Stimulated activated naive CD8-positive, alpha-beta T cell treated with anti-CD3 and anti-CD28 coated beads, Interleukin-15, Interleukin-2, amounts not matched to agents 100 ng/mL and 50 ng/mL, for 24 hours (primary cell): Measurements from ENCODE around the gene PRKD2.
A peak's percentile ranks its signal among the peaks of the same experiment; 100 is the strongest.
"Not testable (repeated sequence)": the region's sequence is repeated elsewhere in the genome, so short reads cannot be mapped to it uniquely, and the experiment has no call there.

Source experiments
- H3K27ac Mint-ChIP-seq: one replicate; pipeline ENCODE4 v1.8.0; 2021; ENCODE audit warnings: mild to moderate bottlenecking, mixed read lengths
- H3K27me3 Mint-ChIP-seq: one replicate; pipeline ENCODE4 v1.8.0; 2021; ENCODE audit warnings: mixed read lengths
- H3K36me3 Mint-ChIP-seq: one replicate; pipeline ENCODE4 v1.8.0; 2021; ENCODE audit warnings: low read depth, mixed read lengths
- H3K4me1 Mint-ChIP-seq: one replicate; pipeline ENCODE4 v1.8.0; 2021; ENCODE audit warnings: low read depth, mixed read lengths
- H3K4me3 Mint-ChIP-seq: one replicate; pipeline ENCODE4 v1.8.0; 2021; ENCODE audit warnings: mild to moderate bottlenecking, mixed read lengths
- H3K9me3 Mint-ChIP-seq: one replicate; pipeline ENCODE4 v1.8.0; 2021; ENCODE audit warnings: mixed read lengths

Gene PRKD2

GRCh38 chr19:46634656-46635218 is 82.2 kb downstream of the PRKD2 start:
- Mint-ChIP-seq H3K27ac (no peak overlapping the region), H3K36me3 (peaks cover 6% of the 10 kb centered on the region), H3K27me3 (no peaks in the 10 kb centered on the region), H3K9me3 (no peaks in the 10 kb centered on the region), H3K4me1 (peaks cover 18% of the 10 kb centered on the region), H3K4me3 (peak overlapping the region; percentile 77)

- Mint-ChIP-seq H3K36me3 (peaks cover 6% of the 10 kb centered on the region), H3K9me3 (no peaks in the 10 kb centered on the region), H3K27me3 (no peaks in the 10 kb centered on the region), H3K4me3 (peak overlapping the region; percentile 84), H3K27ac (peak overlapping the region; percentile 50), H3K4me1 (peaks cover 17% of the 10 kb centered on the region)
Observed at GRCh38 chr19:46634045-46634655, 82.8 kb downstream of the PRKD2 start.

GRCh38 chr19:46633130-46633529 is 83.8 kb downstream of the PRKD2 start:
- H3K36me3 Mint-ChIP-seq = peaks cover 6% of the 10 kb centered on the region
- peaks cover 19% of the 10 kb centered on the region for H3K4me1 Mint-ChIP-seq
- no peaks in the 10 kb centered on the region for H3K9me3 Mint-ChIP-seq
- peak overlapping the region; percentile 41 for H3K27ac Mint-ChIP-seq
- H3K4me3 Mint-ChIP-seq = peak overlapping the region; percentile 84
- H3K27me3 Mint-ChIP-seq = no peaks in the 10 kb centered on the region

- Mint-ChIP-seq H3K27ac (no peak overlapping the region), H3K36me3 (peaks cover 6% of the 10 kb centered on the region), H3K27me3 (no peaks in the 10 kb centered on the region), H3K4me3 (no peak overlapping the region), H3K9me3 (no peaks in the 10 kb centered on the region), H3K4me1 (peaks cover 24% of the 10 kb centered on the region)
Observed at GRCh38 chr19:46631481-46631880, 85.4 kb downstream of the PRKD2 start.

- Mint-ChIP-seq H3K9me3 (no peaks in the 10 kb centered on the region), H3K27me3 (no peaks in the 10 kb centered on the region), H3K4me1 (peaks cover 31% of the 10 kb centered on the region), H3K4me3 (no peak overlapping the region), H3K27ac (no peak overlapping the region), H3K36me3 (peaks cover 6% of the 10 kb centered on the region)
Observed at GRCh38 chr19:46630586-46631205, 86.2 kb downstream of the PRKD2 start.

GRCh38 chr19:46629546-46630025 is 87.3 kb downstream of the PRKD2 start:
- peaks cover 10% of the 10 kb centered on the region for H3K36me3 Mint-ChIP-seq
- no peaks in the 10 kb centered on the region for H3K27me3 Mint-ChIP-seq
- H3K9me3 Mint-ChIP-seq = no peaks in the 10 kb centered on the region
- no peak overlapping the region for H3K4me3 Mint-ChIP-seq
- no peak overlapping the region for H3K27ac Mint-ChIP-seq
- H3K4me1 Mint-ChIP-seq = peaks cover 39% of the 10 kb centered on the region

- not testable (repeated sequence) for H3K9me3 Mint-ChIP-seq, H3K27me3 Mint-ChIP-seq, H3K4me3 Mint-ChIP-seq
- H3K27ac Mint-ChIP-seq = peak overlapping the region; percentile 55
- peaks cover 44% of the 10 kb centered on the region for H3K4me1 Mint-ChIP-seq
- H3K36me3 Mint-ChIP-seq = peaks cover 10% of the 10 kb centered on the region
Observed at GRCh38 chr19:46628970-46629369, 87.9 kb downstream of the PRKD2 start.

- Mint-ChIP-seq H3K4me1 (peaks cover 44% of the 10 kb centered on the region), H3K4me3 (no peak overlapping the region), H3K27ac (peak overlapping the region; percentile 81), H3K9me3 (no peaks in the 10 kb centered on the region), H3K36me3 (peaks cover 20% of the 10 kb centered on the region), H3K27me3 (no peaks in the 10 kb centered on the region)
Observed at GRCh38 chr19:46626446-46626845, 90.5 kb downstream of the PRKD2 start.

- Mint-ChIP-seq H3K36me3 (peaks cover 22% of the 10 kb centered on the region), H3K27ac (peak overlapping the region; percentile 96), H3K9me3 (no peaks in the 10 kb centered on the region), H3K4me1 (peaks cover 51% of the 10 kb centered on the region), H3K27me3 (no peaks in the 10 kb centered on the region), H3K4me3 (no peak overlapping the region)
Observed at GRCh38 chr19:46625731-46626130, 91.2 kb downstream of the PRKD2 start.

- peak within 1 kb of the TSS; percentile 93 for H3K4me3 Mint-ChIP-seq
- no peaks in the 10 kb centered on the region for H3K9me3 Mint-ChIP-seq
- H3K27ac Mint-ChIP-seq = peak within 1 kb of the TSS; percentile 96
- peaks cover 22% of the 10 kb centered on the region for H3K36me3 Mint-ChIP-seq
- H3K27me3 Mint-ChIP-seq = no peaks in the 10 kb centered on the region
- peaks cover 58% of the 10 kb centered on the region for H3K4me1 Mint-ChIP-seq
Observed at GRCh38 chr19:46624958-46625661, 91.8 kb downstream of the PRKD2 start, which contains the start of gene PTGIR. PTGIR (minus strand) TSS chr19:46625089; CDS start chr19:46624225, 864 bp downstream.
